K562 (cell line): ENCODE data around the gene SKAP1. TPM values are rescaled to one million over a fixed set of nuclear protein-coding genes. Genes with fewer than 3 reads are reported as not detected.

ENCODE experiments used
- FOXM1 ChIP-seq, 2 experiments: fragments of 450-650 bp in 1 of 2; sonication (generic) in 1 of 2; formaldehyde crosslinking in 1 of 2; IDR thresholded peaks; 2 replicates each; pipeline versions ENCODE4 v1.6.1 to v1.9.0; 2017 to 2022; ENCODE audit warnings: low read depth in 2 of 2, mild to moderate bottlenecking in 2 of 2, missing genetic modification reagents in 1 of 2, moderate library complexity in 1 of 2
- JUND ChIP-seq, 2 experiments: IDR thresholded peaks; 2 replicates in 1 of 2; 3 replicates in 1 of 2; pipeline ENCODE4 v1.6.1; 2011; ENCODE audit warnings: borderline replicate concordance in 2 of 2, low read depth in 2 of 2, low read length in 2 of 2, improper control_type of control experiment in 1 of 2, missing biosample characterization in 1 of 2, missing genetic modification characterization in 1 of 2, missing genetic modification reagents in 1 of 2
- KLF1 ChIP-seq: fragments of 450-650 bp; IDR thresholded peaks from 2 replicates; pipeline ENCODE4 v1.6.1; 2016; ENCODE audit warnings: missing genetic modification characterization, missing compliant biosample characterization
- L3MBTL2 ChIP-seq: fragments of 450-650 bp; IDR thresholded peaks from 2 replicates; pipeline ENCODE4 v1.6.1; 2016; ENCODE audit warnings: mild to moderate bottlenecking, moderate library complexity
- POLR2G ChIP-seq: fragments of 200-400 bp; formaldehyde crosslinking; IDR thresholded peaks from 2 replicates; pipeline ENCODE4 v1.6.1; 2017; ENCODE audit warnings: low read depth, mild to moderate bottlenecking, antibody characterized with exemption, low read length, moderate library complexity
- RCOR1 ChIP-seq, 2 experiments: IDR thresholded peaks; 2 replicates each; pipeline ENCODE4 v1.6.1; 2012; ENCODE audit warnings: low read depth in 2 of 2, low read length in 2 of 2, borderline replicate concordance in 1 of 2, improper control_type of control experiment in 1 of 2
- SMARCE1 ChIP-seq: fragments of 450-650 bp; IDR thresholded peaks from 2 replicates; pipeline ENCODE4 v1.7.1; 2016; ENCODE audit warnings: mild to moderate bottlenecking
- TCF7 ChIP-seq: sonication (generic); IDR thresholded peaks from 2 replicates; pipeline ENCODE4 v1.6.1; 2016; ENCODE audit warnings: antibody characterized with exemption, borderline replicate concordance
- THRAP3 ChIP-seq: fragments of 450-650 bp; IDR thresholded peaks from 2 replicates; pipeline ENCODE4 v1.6.1; 2016; ENCODE audit warnings: mild to moderate bottlenecking, inconsistent platforms, borderline replicate concordance
- ZBTB40 ChIP-seq, 2 experiments: fragments of 450-650 bp in 1 of 2; sonication (generic) in 1 of 2; formaldehyde crosslinking in 1 of 2; IDR thresholded peaks; 2 replicates each; pipeline versions ENCODE4 v1.7.1 to v1.9.0; 2016 to 2022; ENCODE audit warnings: inconsistent platforms in 1 of 2, mild to moderate bottlenecking in 1 of 2, missing genetic modification reagents in 1 of 2
- ZNF311 ChIP-seq: fragments of 250-450 bp; sonication (Bioruptor Pico); IDR thresholded peaks from 2 replicates; pipeline ENCODE4 v1.4.0; 2020; ENCODE audit warnings: mild to moderate bottlenecking, moderate library complexity
- ZNF316 ChIP-seq: fragments of 450-650 bp; IDR thresholded peaks from 2 replicates; pipeline ENCODE4 v1.6.1; 2016
- ZNF589 ChIP-seq: fragments of 200-800 bp; sonication (Bioruptor generic); IDR thresholded peaks from 2 replicates; pipeline ENCODE4 v1.6.1; 2016; ENCODE audit warnings: low read depth, missing genetic modification characterization, missing compliant biosample characterization
- polyA plus RNA-seq, 8 experiments: library from polyadenylated mRNA; depleted of rRNA in 4 of 8; stranded (reverse) in 5 of 8; unstranded in 3 of 8; fragments of >200 nt; fragmentation: Nextera tagmentation in 2 of 8; fragmentation: Illumina TruSeq in 1 of 8; extraction: Ambion mirVana in 2 of 8; extraction: Trizol in 1 of 8; gene quantifications; 2 replicates each; pipeline versions ENCODE4 v1.2.1 to v1.2.3, GENCODE V29; 2011 to 2014; ENCODE audit warnings: inconsistent platforms in 1 of 8, missing spikeins in 1 of 8
- total RNA-seq, 7 experiments: library from RNA; depleted of rRNA in 6 of 7; stranded (reverse); fragments of >200 nt in 6 of 7; fragmentation: Illumina TruSeq in 2 of 7; extraction: Trizol in 2 of 7; gene quantifications; 2 replicates each; pipeline versions ENCODE4 v1.2.1 to v1.2.3, GENCODE V29; 2011 to 2021; ENCODE audit warnings: low replicate concordance in 1 of 7
- TF ChIP-seq, protein P1 (sequence below): sonication (generic); formaldehyde crosslinking; IDR thresholded peaks from 2 replicates; pipeline ENCODE4 v1.8.1; 2023; ENCODE audit warnings: mild to moderate bottlenecking, missing genetic modification reagents

The SKAP1 gene
- total and polyA plus RNA-seq, 9 of the 15 experiments (the other 6 are each of a cell fraction or from before 2014, with no cell fraction given): 0.06 to 0.80 (median 0.10) TPM; not detected in 4

DNA sequence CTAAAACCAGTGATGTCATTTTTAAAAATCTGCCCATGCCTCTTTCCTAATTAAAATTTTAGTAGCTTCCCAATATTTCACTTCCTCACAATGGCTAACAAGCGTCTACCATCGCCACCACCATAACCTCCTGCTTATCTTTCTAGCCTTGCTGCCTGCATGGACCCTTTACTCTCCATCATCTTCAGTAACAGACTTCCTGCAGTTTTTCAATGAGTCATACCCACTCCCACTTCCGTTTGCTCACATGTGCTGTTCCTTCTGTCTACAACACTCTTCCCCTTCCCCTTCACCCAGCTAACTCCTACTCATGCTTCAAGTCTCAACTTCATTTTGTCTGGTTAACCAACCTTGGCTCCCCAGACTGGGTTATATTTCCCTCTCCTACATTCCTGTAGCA, 12.8 kb upstream of the SKAP1 start (continued):
- peak; percentile 83 for TF ChIP-seq ZBTB40 (IDR thresholded peaks at IDR 0.05)
- TF ChIP-seq ZBTB40 (CRISPR knock-in tag; IDR thresholded peaks at IDR 0.05): no peak
- peak; percentile 85 for TF ChIP-seq SMARCE1
- peak in 1 of 2 experiments; percentile 84; a peak in 2 of 4 replicates for TF ChIP-seq RCOR1 (IDR thresholded peaks at IDR 0.05; ENCODE audit: borderline replicate concordance in 1 of 2, low read depth in 2 of 2, low read length in 2 of 2)
- no peak for TF ChIP-seq TCF7
- TF ChIP-seq ZNF589 (CRISPR knock-in tag): peak; percentile 48; the same call in 1 of the 2 replicates
- peak; percentile 97 for TF ChIP-seq JUND (IDR thresholded peaks at IDR 0.05; ENCODE audit: borderline replicate concordance, low read depth, low read length)
- peak; percentile 96; the same call in 2 of the 3 replicates for TF ChIP-seq JUND (tag; IDR thresholded peaks at IDR 0.05; ENCODE audit: borderline replicate concordance, low read depth, low read length)
- TF ChIP-seq L3MBTL2: 0 out of 2 replicates have a peak, but pooled peaks have one; percentile 49
- TF ChIP-seq POLR2G: no peak
- TF ChIP-seq ZNF311 (CRISPR knock-in tag): 0 out of 2 replicates have a peak, but pooled peaks have one; percentile 52
- 0 out of 2 replicates have a peak, but pooled peaks have one; percentile 18 for TF ChIP-seq THRAP3
- TF ChIP-seq FOXM1 (IDR thresholded peaks at IDR 0.05; ENCODE audit: low read depth): peak; percentile 72
- no peak for TF ChIP-seq FOXM1 (CRISPR knock-in tag; IDR thresholded peaks at IDR 0.05; ENCODE audit: low read depth)
- no peak for TF ChIP-seq KLF1 (tag)
- TF ChIP-seq ZNF316: peak; percentile 81
- TF ChIP-seq, protein P1, sequence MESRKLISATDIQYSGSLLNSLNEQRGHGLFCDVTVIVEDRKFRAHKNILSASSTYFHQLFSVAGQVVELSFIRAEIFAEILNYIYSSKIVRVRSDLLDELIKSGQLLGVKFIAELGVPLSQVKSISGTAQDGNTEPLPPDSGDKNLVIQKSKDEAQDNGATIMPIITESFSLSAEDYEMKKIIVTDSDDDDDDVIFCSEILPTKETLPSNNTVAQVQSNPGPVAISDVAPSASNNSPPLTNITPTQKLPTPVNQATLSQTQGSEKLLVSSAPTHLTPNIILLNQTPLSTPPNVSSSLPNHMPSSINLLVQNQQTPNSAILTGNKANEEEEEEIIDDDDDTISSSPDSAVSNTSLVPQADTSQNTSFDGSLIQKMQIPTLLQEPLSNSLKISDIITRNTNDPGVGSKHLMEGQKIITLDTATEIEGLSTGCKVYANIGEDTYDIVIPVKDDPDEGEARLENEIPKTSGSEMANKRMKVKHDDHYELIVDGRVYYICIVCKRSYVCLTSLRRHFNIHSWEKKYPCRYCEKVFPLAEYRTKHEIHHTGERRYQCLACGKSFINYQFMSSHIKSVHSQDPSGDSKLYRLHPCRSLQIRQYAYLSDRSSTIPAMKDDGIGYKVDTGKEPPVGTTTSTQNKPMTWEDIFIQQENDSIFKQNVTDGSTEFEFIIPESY: 0 out of 2 replicates have a peak, but pooled peaks have one; percentile 29
